IMR-90 (cell line): Measurements from ENCODE around the gene EDN3. TPM values are rescaled to one million over a fixed set of nuclear protein-coding genes. Genes with fewer than 3 reads are reported as not detected.

Experiments used
- ATAC-seq: fragments of 200-7000 bp; cut with Tn5 transposase; 2 replicates; pipeline ENCODE4 v1.9.1; 2020; ENCODE audit warnings: low read depth, mild to moderate bottlenecking, moderate library complexity
- BruUV-seq: library from RNA; stranded (reverse); fragments of 400-500 nt; replicated peaks from 2 replicates; lab custom pipeline; 2021; lab: Mats Ljungman, UMichigan
- CTCF ChIA-PET: fragments of 300-600 bp; formaldehyde crosslinking; extraction: SDS; loops from one replicate; lab custom pipeline; 2021; ENCODE audit warnings: antibody characterized with exemption; lab: Yijun Ruan, JAX
- POLR2A ChIA-PET: fragments of 300-600 bp; sonication (Branson Sonifier 250); formaldehyde crosslinking; loops from one replicate; lab custom pipeline; 2022; ENCODE audit warnings: antibody characterized with exemption; ENCODE audit not compliant: unreplicated experiment; lab: Charles Lee
- DNase-seq: peaks from one replicate; pipeline ENCODE4 v3.0.0; 2013
- H2AFZ ChIP-seq: replicated peaks from 2 replicates; pipeline ENCODE3; 2013; ENCODE audit warnings: low read length, mild to moderate bottlenecking; ENCODE audit not compliant: poor library complexity
- H2AK5ac ChIP-seq: 2 replicates; pipeline ENCODE4 v1.6.1; 2013; ENCODE audit warnings: low read depth, low read length, inconsistent platforms
- H2AK9ac ChIP-seq: replicated peaks from 2 replicates; pipeline ENCODE3; 2013; ENCODE audit warnings: mild to moderate bottlenecking, low read depth, low read length, moderate library complexity; ENCODE audit not compliant: poor library complexity
- H2BK120ac ChIP-seq: 2 replicates; pipeline ENCODE4 v1.6.1; 2013; ENCODE audit warnings: low read depth, low read length, inconsistent platforms
- H2BK15ac ChIP-seq: 3 replicates; pipeline ENCODE4 v1.6.1; 2013; ENCODE audit warnings: low read depth, low read length, inconsistent platforms
- H2BK20ac ChIP-seq: 2 replicates; pipeline ENCODE4 v1.6.1; 2013; ENCODE audit warnings: low read depth, mild to moderate bottlenecking, inconsistent platforms, low read length, moderate library complexity
- H2BK5ac ChIP-seq: 2 replicates; pipeline ENCODE4 v1.6.1; 2013; ENCODE audit warnings: mild to moderate bottlenecking, low read depth, low read length, inconsistent platforms; ENCODE audit not compliant: poor library complexity, severe bottlenecking
- H3K14ac ChIP-seq: replicated peaks from 2 replicates; pipeline ENCODE4 v1.6.1; 2013; ENCODE audit warnings: low read depth, low read length, inconsistent platforms
- H3K18ac ChIP-seq: 2 replicates; pipeline ENCODE4 v1.6.1; 2013; ENCODE audit warnings: low read depth, low read length, control low read depth
- H3K23ac ChIP-seq: 2 replicates; pipeline ENCODE4 v1.6.1; 2013; ENCODE audit warnings: low read depth, low read length, inconsistent platforms
- H3K27ac ChIP-seq: 2 replicates; pipeline ENCODE4 v1.5.1; 2013; ENCODE audit warnings: mild to moderate bottlenecking, control low read depth, low read length; ENCODE audit not compliant: insufficient read depth
- H3K27me3 ChIP-seq: 2 replicates; pipeline ENCODE4 v1.6.1; 2013; ENCODE audit warnings: low read length; ENCODE audit not compliant: control insufficient read depth, insufficient read depth
- H3K36me3 ChIP-seq: 2 replicates; pipeline ENCODE4 v1.6.1; 2013; ENCODE audit warnings: low read length, mixed read lengths; ENCODE audit not compliant: control insufficient read depth, insufficient read depth
- H3K4ac ChIP-seq: 2 replicates; pipeline ENCODE4 v1.6.1; 2013; ENCODE audit warnings: low read depth, low read length, inconsistent platforms
- H3K4me1 ChIP-seq: 2 replicates; pipeline ENCODE4 v1.6.1; 2013; ENCODE audit warnings: low read length, mixed read lengths; ENCODE audit not compliant: control insufficient read depth, insufficient read depth
- H3K4me2 ChIP-seq: 2 replicates; pipeline ENCODE4 v1.6.1; 2013; ENCODE audit warnings: low read depth, mild to moderate bottlenecking, control low read depth, low read length, moderate library complexity
- H3K4me3 ChIP-seq: 2 replicates; pipeline ENCODE4 v1.5.1; 2013; ENCODE audit warnings: low read depth, mild to moderate bottlenecking, control low read depth, low read length, moderate library complexity; ENCODE audit not compliant: insufficient read depth
- H3K56ac ChIP-seq: 2 replicates; pipeline ENCODE4 v1.6.1; 2013; ENCODE audit warnings: low read length, inconsistent platforms; ENCODE audit not compliant: insufficient read depth; ENCODE audit errors: extremely low read depth
- H3K79me1 ChIP-seq, 2 experiments: 2 replicates each; pipeline ENCODE4 v1.6.1; 2013; ENCODE audit warnings: low read length in 2 of 2, inconsistent platforms in 1 of 2, low read depth in 1 of 2
- H3K9ac ChIP-seq: 2 replicates; pipeline ENCODE4 v1.6.1; 2013; ENCODE audit warnings: low read depth, low read length, control low read depth
- H3K9me1 ChIP-seq: 2 replicates; pipeline ENCODE4 v1.6.1; 2013; ENCODE audit warnings: low read length, inconsistent platforms; ENCODE audit not compliant: insufficient read depth
- H3K9me3 ChIP-seq: 2 replicates; pipeline ENCODE4 v1.6.1; 2013; ENCODE audit warnings: low read length; ENCODE audit not compliant: control insufficient read depth, insufficient read depth
- H4K20me1 ChIP-seq: 2 replicates; pipeline ENCODE4 v1.6.1; 2013; ENCODE audit warnings: low read length, inconsistent platforms; ENCODE audit not compliant: insufficient read depth
- H4K5ac ChIP-seq: 2 replicates; pipeline ENCODE4 v1.6.1; 2013; ENCODE audit warnings: mild to moderate bottlenecking, low read depth, low read length, control low read depth
- H4K8ac ChIP-seq, 2 experiments: 2 replicates each; pipeline ENCODE4 v1.6.1; 2013; ENCODE audit warnings: low read depth in 2 of 2, low read length in 2 of 2, control low read depth in 1 of 2, inconsistent platforms in 1 of 2
- H4K91ac ChIP-seq: 2 replicates; pipeline ENCODE4 v1.6.1; 2013; ENCODE audit warnings: low read depth, low read length, inconsistent platforms; ENCODE audit not compliant: insufficient read depth
- BHLHE40 ChIP-seq: fragments of 150-350 bp; IDR thresholded peaks from 2 replicates; pipeline ENCODE4 v1.6.1; 2016; ENCODE audit warnings: mild to moderate bottlenecking, low read depth, low read length
- CEBPB ChIP-seq: IDR thresholded peaks from 2 replicates; pipeline ENCODE4 v1.6.1; 2012; ENCODE audit warnings: low read depth, low read length, improper control_type of control experiment
- CHD1 ChIP-seq: IDR thresholded peaks from 2 replicates; pipeline ENCODE4 v1.6.1; 2012; ENCODE audit warnings: low read depth, low read length, improper control_type of control experiment
- ELK1 ChIP-seq: fragments of 150-350 bp; IDR thresholded peaks from 2 replicates; pipeline ENCODE4 v1.6.1; 2016; ENCODE audit warnings: low read depth, mild to moderate bottlenecking, low read length, moderate library complexity, borderline replicate concordance
- FOS ChIP-seq: fragments of 150-350 bp; IDR thresholded peaks from 2 replicates; pipeline ENCODE4 v1.6.1; 2016; ENCODE audit warnings: low read depth, low read length
- MAFK ChIP-seq: IDR thresholded peaks from 2 replicates; pipeline ENCODE4 v1.6.1; 2012; ENCODE audit warnings: low read depth, low read length, improper control_type of control experiment
- MAZ ChIP-seq: IDR thresholded peaks from 2 replicates; pipeline ENCODE4 v1.6.1; 2012; ENCODE audit warnings: low read depth, mild to moderate bottlenecking, low read length, improper control_type of control experiment, moderate library complexity, borderline replicate concordance
- RAD21 ChIP-seq: IDR thresholded peaks from 2 replicates; pipeline ENCODE4 v1.6.1; 2012; ENCODE audit warnings: low read length, improper control_type of control experiment
- RCOR1 ChIP-seq: IDR thresholded peaks from 2 replicates; pipeline ENCODE4 v1.6.1; 2012; ENCODE audit warnings: mild to moderate bottlenecking, low read length, improper control_type of control experiment; ENCODE audit not compliant: insufficient replicate concordance
- RFX5 ChIP-seq: IDR thresholded peaks from 2 replicates; pipeline ENCODE4 v1.8.0; 2012; ENCODE audit warnings: low read depth, mild to moderate bottlenecking, low read length, moderate library complexity
- SMC3 ChIP-seq: fragments of 150-350 bp; IDR thresholded peaks from 2 replicates; pipeline ENCODE4 v1.6.1; 2016; ENCODE audit warnings: low read depth, mild to moderate bottlenecking, antibody characterized with exemption, low read length, moderate library complexity
- USF2 ChIP-seq: fragments of 150-350 bp; IDR thresholded peaks from 2 replicates; pipeline ENCODE4 v1.6.1; 2017; ENCODE audit warnings: mild to moderate bottlenecking, antibody characterized with exemption, low read length, low read depth
- WGBS, 2 experiments: methylation state at CpG; one replicate each; pipeline versions ENCODE4 v1.1.5 to v1.1.7; 2013; ENCODE audit warnings: missing lambda C conversion rate in 2 of 2; ENCODE audit not compliant: insufficient read length in 1 of 2; ENCODE audit errors: extremely low coverage in 2 of 2; 5-methylcytosine and 5-hydroxymethylcytosine counted together
- dilution Hi-C: fragments of 300-500 bp; cut with HindIII; formaldehyde crosslinking; loops from one replicate; pipeline ENCODE4 v1.14.3; 2018; ENCODE audit warnings: low sequenced_read_pairs; ENCODE audit not compliant: unreplicated experiment
- in situ Hi-C: fragments of 300-500 bp; cut with MboI; formaldehyde crosslinking; loops from 3 replicates; pipeline ENCODE4 v1.14.3; 2019; ENCODE audit warnings: low sequenced_read_pairs, inconsistent platforms, mixed read lengths
- intact Hi-C: fragments of 100-400 bp; cut with micrococcal nuclease; formaldehyde crosslinking; loops from 2 replicates; pipeline ENCODE4 v1.10.0; 2022
- polyA plus RNA-seq, 3 experiments: library from polyadenylated mRNA; depleted of rRNA; stranded (reverse); fragments of >200 nt; gene quantifications; 2 replicates each; pipeline ENCODE4 v1.2.3, GENCODE V29; 2012; ENCODE audit warnings: low replicate concordance in 1 of 3
- total RNA-seq: library from RNA; depleted of rRNA; stranded (reverse); fragments of >200 nt; gene quantifications from 2 replicates; pipeline ENCODE4 v1.2.3, GENCODE V29; 2012

The EDN3 gene
- total and polyA plus RNA-seq, 2 of the 4 experiments (the other 2 are of a cell fraction): not detected

- Histone ChIP-seq H3K27ac (no peak overlapping the region), H2AFZ (no peak overlapping the region), H4K5ac (no peak overlapping the region), H2BK120ac (no peak overlapping the region), H4K8ac (no peak overlapping the region), H3K18ac (no peak overlapping the region), H2AK5ac (no peak overlapping the region), H3K9me3 (no peaks in the 10 kb centered on the region; the same call in 1 of the 2 replicates), H2BK5ac (no peak overlapping the region), H3K4me3 (no peak overlapping the region), H3K4ac (no peak overlapping the region), H3K56ac (no peak overlapping the region), H3K9ac (no peak overlapping the region), H3K9me1 (no peaks in the 10 kb centered on the region), H4K91ac (no peak overlapping the region), H2BK15ac (no peak overlapping the region), H3K4me2 (no peak overlapping the region), H3K27me3 (no peaks in the 10 kb centered on the region), H3K4me1 (no peaks in the 10 kb centered on the region), H3K14ac (no peak overlapping the region), H3K36me3 (no peaks in the 10 kb centered on the region), H2AK9ac (no peak overlapping the region), H2BK20ac (no peak overlapping the region), H4K20me1 (no peaks in the 10 kb centered on the region), H3K23ac (no peak overlapping the region), H3K79me1 (no peaks in the 10 kb centered on the region)
- ATAC-seq (no peak), DNase-seq (no peak)
- no CpG with 5 or more reads among the region's 2 CpGs for WGBS, 2 experiments
- ChIA-PET CTCF (no interaction called here), POLR2A (no interaction called here)
- intact Hi-C loops: no loop called here
- BruUV-seq: no TSS peak
- dilution Hi-C loops: no loop called here
- TF ChIP-seq FOS: no peak
- TF ChIP-seq ELK1: no peak
- no peak for TF ChIP-seq USF2
- TF ChIP-seq RCOR1: no peak
- TF ChIP-seq BHLHE40: no peak
- no peak for TF ChIP-seq MAFK
- TF ChIP-seq CEBPB: no peak
- TF ChIP-seq MAZ: no peak
- no peak for TF ChIP-seq CHD1
- no peak for TF ChIP-seq SMC3
- TF ChIP-seq RAD21: no peak
- no peak for TF ChIP-seq RFX5
- in situ Hi-C loops: no loop called here
Measured at GRCh38 chr20:59314997-59315396, 14.6 kb downstream of the EDN3 start.
